ENCODE results near the gene RGS3. TPM values are rescaled to one million over a fixed set of nuclear protein-coding genes. Genes with fewer than 3 reads are reported as not detected.

The RGS3 gene
- total and polyA plus RNA-seq, 11 donors, result 93.4 to 214 (median 134) TPM

- Histone ChIP-seq H3K4me1 (peaks cover 0 to 98% (median 61%) of the 10 kb centered on the region in 12 donors), H3K36me3 (no peaks in the 10 kb centered on the region), H3K9me3 (no peaks in the 10 kb centered on the region), H3K4me3 (no peak overlapping the region), H3K27me3 (no peaks in the 10 kb centered on the region), H3K27ac (peak overlapping the region; percentile 47 to 99 (median 82))
- ATAC-seq (no peak), DNase-seq (peak in 1 of 5 donors; percentile 3)
- TF ChIP-seq CTCF (IDR thresholded peaks at IDR 0.05), result no peak
- intact Hi-C loops (cut with DNase I), result loop anchor here in 2 of 10 donors (5.0 to 10.0 kb wide), 2 partner anchors 49 to 62 kb away; no protein-coding TSS in a partner anchor
- WGBS, 4 donors, result 53 to 64% (median 57%) methylated on average over 2 of the region's 2 CpGs
These were observed 110.4 kb downstream of the RGS3 start for GRCh38 chr9:113573959-113574352.

GRCh38 chr9:113574441-113575262 is 111.1 kb downstream of the RGS3 start:
- WGBS, 4 donors, result 60 to 69% (median 67%) methylated on average over 13 to 14 of the region's 14 CpGs
- DNase-seq (peak in 4 of 5 donors; percentile 10 to 40 (median 28)), ATAC-seq (peak in 1 of 4 donors; percentile 32)
- Histone ChIP-seq H3K9me3 (no peaks in the 10 kb centered on the region), H3K27ac (peak overlapping the region; percentile 46 to 99 (median 82)), H3K36me3 (no peaks in the 10 kb centered on the region), H3K4me3 (no peak overlapping the region), H3K4me1 (peaks cover 0 to 98% (median 65%) of the 10 kb centered on the region in 12 donors), H3K27me3 (no peaks in the 10 kb centered on the region)
- intact Hi-C loops (cut with DNase I), result loop anchor here in 3 of 10 donors (5.0 to 10.0 kb wide), 3 partner anchors 32 to 62 kb away; no protein-coding TSS in a partner anchor
- TF ChIP-seq POLR2A (IDR thresholded peaks at IDR 0.05), result no peak
- no peak for TF ChIP-seq CTCF (IDR thresholded peaks at IDR 0.05)

GRCh38 chr9:113577525-113578261 is 114.2 kb downstream of the RGS3 start:
- intact Hi-C loops (cut with DNase I), result loop anchor here in 2 of 10 donors (5.0 to 10.0 kb wide), 2 partner anchors 35 to 53 kb away; no protein-coding TSS in a partner anchor
- peak overlapping the region in 11 of 12 donors; percentile 78 to 99 (median 85) for H3K27ac ChIP-seq
- peak in 2 of 5 donors; percentile 26 to 72 for DNase-seq
- H3K4me3 ChIP-seq, result no peak overlapping the region
- H3K27me3 ChIP-seq, result no peaks in the 10 kb centered on the region
- peaks cover 0 to 5% (median 0%) of the 10 kb centered on the region in 9 donors for H3K36me3 ChIP-seq
- 62 to 72% (median 66%) methylated on average over 11 of the region's 11 CpGs for WGBS, 4 donors
- ATAC-seq, result peak in 1 of 4 donors; percentile 7
- H3K9me3 ChIP-seq, result no peaks in the 10 kb centered on the region
- H3K4me1 ChIP-seq, result peaks cover 19 to 98% (median 85%) of the 10 kb centered on the region in 12 donors
- no peak for TF ChIP-seq POLR2A (IDR thresholded peaks at IDR 0.05)
- no peak for TF ChIP-seq CTCF (IDR thresholded peaks at IDR 0.05)
